Thymus (tissue), 11 donors: ENCODE data around the gene SLC30A9. TPM values are rescaled to one million over a fixed set of nuclear protein-coding genes. Genes with fewer than 3 reads are reported as not detected.

Source experiments
- DNase-seq, 9 donors: peaks; one replicate each; pipeline ENCODE4 v3.0.0-alpha.2; 2013; ENCODE audit warnings: low spot score in 9 of 9, low read depth in 6 of 9, missing footprints in 1 of 9
- H3K27ac ChIP-seq, 2 donors: one replicate each; pipeline ENCODE4 v1.5.1; 2013; ENCODE audit warnings: control low read depth in 1 of 2, low read depth in 1 of 2, low read length in 1 of 2, mild to moderate bottlenecking in 1 of 2, moderate library complexity in 1 of 2
- H3K27me3 ChIP-seq, 2 donors: one replicate each; pipeline ENCODE4 v1.5.1; 2013; ENCODE audit warnings: low read length in 1 of 2; ENCODE audit not compliant: control insufficient read depth in 2 of 2, insufficient read depth in 1 of 2
- H3K36me3 ChIP-seq, 2 donors: one replicate each; pipeline ENCODE4 v1.5.1; 2013; ENCODE audit warnings: low read length in 1 of 2, mild to moderate bottlenecking in 1 of 2, moderate library complexity in 1 of 2; ENCODE audit not compliant: control insufficient read depth in 2 of 2, insufficient read depth in 2 of 2
- H3K4me1 ChIP-seq, 2 donors: one replicate each; pipeline ENCODE4 v1.5.1; 2013; ENCODE audit warnings: low read length in 2 of 2; ENCODE audit not compliant: control insufficient read depth in 2 of 2, insufficient read depth in 2 of 2
- H3K4me3 ChIP-seq, 2 donors: one replicate each; pipeline ENCODE4 v1.5.1; 2013; ENCODE audit warnings: low read length in 2 of 2, control low read depth in 1 of 2, mild to moderate bottlenecking in 1 of 2
- H3K9me3 ChIP-seq, 2 donors: one replicate each; pipeline ENCODE4 v1.5.1; 2013; ENCODE audit warnings: low read length in 1 of 2, mild to moderate bottlenecking in 1 of 2; ENCODE audit not compliant: control insufficient read depth in 2 of 2, insufficient read depth in 1 of 2
- WGBS: extraction: QIAGEN DNeasy Blood & Tissue Kit; methylation state at CpG from one replicate; pipeline ENCODE4 v1.1.7; 2013; 5-methylcytosine and 5-hydroxymethylcytosine counted together
- polyA plus RNA-seq: library from polyadenylated mRNA; stranded (reverse); fragments of 200-250 nt; gene quantifications from one replicate; pipeline ENCODE4 v1.2.3, GENCODE V29; 2013
- total RNA-seq: library from RNA; stranded (reverse); fragments of 120-200 nt; gene quantifications from one replicate; pipeline ENCODE4 v1.2.4, GENCODE V29; 2013
- donor health status: healthy.

The SLC30A9 gene
- total and polyA plus RNA-seq, 2 donors: 17.1 to 47.6 TPM

- Histone ChIP-seq H3K9me3 (peaks cover 0 to 7% of the 10 kb centered on the region in 2 donors), H3K4me3 (no peak overlapping the region), H3K27ac (no peak overlapping the region), H3K27me3 (no peaks in the 10 kb centered on the region), H3K4me1 (no peaks in the 10 kb centered on the region), H3K36me3 (no peaks in the 10 kb centered on the region)
- WGBS: 96% methylated on average over 2 of the region's 2 CpGs
- no peak for DNase-seq
Measured at GRCh38 chr4:41967392-41967791, 22.9 kb upstream of the SLC30A9 start.

GRCh38 chr4:41969671-41970070, 20.7 kb upstream of the SLC30A9 start:
- DNase-seq: no peak
- no peak overlapping the region for H3K4me3 ChIP-seq
- H3K4me1 ChIP-seq: no peaks in the 10 kb centered on the region
- H3K9me3 ChIP-seq: peaks cover 0 to 7% of the 10 kb centered on the region in 2 donors
- no peak overlapping the region for H3K27ac ChIP-seq
- H3K36me3 ChIP-seq: no peaks in the 10 kb centered on the region
- no peaks in the 10 kb centered on the region for H3K27me3 ChIP-seq

- WGBS: 92% methylated on average over 1 of the region's 1 CpG
- no peaks in the 10 kb centered on the region for H3K36me3 ChIP-seq
- no peak overlapping the region for H3K4me3 ChIP-seq
- no peaks in the 10 kb centered on the region for H3K27me3 ChIP-seq
- H3K4me1 ChIP-seq: no peaks in the 10 kb centered on the region
- H3K9me3 ChIP-seq: no peaks in the 10 kb centered on the region
- DNase-seq: no peak
- no peak overlapping the region for H3K27ac ChIP-seq
Measured at GRCh38 chr4:41975341-41975740, 15.0 kb upstream of the SLC30A9 start.

- DNase-seq: no peak
- H3K4me3 ChIP-seq: no peak overlapping the region
- H3K4me1 ChIP-seq: no peaks in the 10 kb centered on the region
- H3K9me3 ChIP-seq: peaks cover 0 to 3% of the 10 kb centered on the region in 2 donors
- WGBS: 93% methylated on average over 1 of the region's 1 CpG
- H3K27me3 ChIP-seq: no peaks in the 10 kb centered on the region
- H3K36me3 ChIP-seq: no peaks in the 10 kb centered on the region
- H3K27ac ChIP-seq: no peak overlapping the region
Measured at GRCh38 chr4:41976775-41977516, 13.4 kb upstream of the SLC30A9 start.

- Histone ChIP-seq H3K9me3 (peaks cover 0 to 6% of the 10 kb centered on the region in 2 donors), H3K27ac (no peak overlapping the region), H3K27me3 (no peaks in the 10 kb centered on the region), H3K36me3 (no peaks in the 10 kb centered on the region), H3K4me3 (no peak overlapping the region), H3K4me1 (no peaks in the 10 kb centered on the region)
- 48% methylated on average over 3 of the region's 3 CpGs for WGBS
- DNase-seq: no peak
Measured at GRCh38 chr4:41977709-41978108, 12.6 kb upstream of the SLC30A9 start.

- Histone ChIP-seq H3K4me3 (no peak within 1 kb of the TSS), H3K36me3 (no peaks in the 10 kb centered on the region), H3K4me1 (no peaks in the 10 kb centered on the region), H3K27ac (no peak within 1 kb of the TSS), H3K9me3 (peaks cover 0 to 6% of the 10 kb centered on the region in 2 donors), H3K27me3 (no peaks in the 10 kb centered on the region)
- WGBS: 94% methylated on average over 12 of the region's 12 CpGs
- no peak for DNase-seq
Measured at GRCh38 chr4:41981456-41981855, 8.9 kb upstream of the SLC30A9 start, which contains the start of gene DCAF4L1. Gene DCAF4L1 (plus strand): TSS chr4:41981756. CDS start chr4:41981793, 37 bp downstream.

- Histone ChIP-seq H3K9me3 (peaks cover 0 to 6% of the 10 kb centered on the region in 2 donors), H3K27ac (no peak overlapping the region), H3K36me3 (no peaks in the 10 kb centered on the region), H3K4me3 (no peak overlapping the region), H3K4me1 (no peaks in the 10 kb centered on the region), H3K27me3 (no peaks in the 10 kb centered on the region)
- WGBS: 98% methylated on average over 22 of the region's 22 CpGs
- DNase-seq: no peak
Measured at GRCh38 chr4:41982716-41983115, 7.6 kb upstream of the SLC30A9 start.

GRCh38 chr4:41985151-41985550, 5.2 kb upstream of the SLC30A9 start:
- Histone ChIP-seq H3K27me3 (no peaks in the 10 kb centered on the region), H3K4me1 (peaks cover 0 to 2% of the 10 kb centered on the region in 2 donors), H3K27ac (no peak overlapping the region), H3K36me3 (no peaks in the 10 kb centered on the region), H3K4me3 (no peak overlapping the region), H3K9me3 (peaks cover 0 to 6% of the 10 kb centered on the region in 2 donors)
- WGBS: 51% methylated on average over 1 of the region's 1 CpG
- no peak for DNase-seq

- peak in 3 of 9 donors; percentile 2 to 13 (median 13) for DNase-seq
- H3K9me3 ChIP-seq: no peaks in the 10 kb centered on the region
- 2% methylated on average over 12 of the region's 12 CpGs for WGBS
- H3K4me3 ChIP-seq: peak overlapping the region; percentile 78 to 95
- peaks cover 0 to 2% of the 10 kb centered on the region in 2 donors for H3K27me3 ChIP-seq
- peak overlapping the region; percentile 40 to 60 for H3K27ac ChIP-seq
- peaks cover 9 to 12% of the 10 kb centered on the region in 2 donors for H3K4me1 ChIP-seq
- H3K36me3 ChIP-seq: no peaks in the 10 kb centered on the region
Measured at GRCh38 chr4:41989994-41990364, 351 bp upstream of the SLC30A9 start.
